GM23338 (cell line): ENCODE results near the gene RPL26. TPM values are rescaled to one million over a fixed set of nuclear protein-coding genes. Genes with fewer than 3 reads are reported as not detected.

Source experiments
- ATAC-seq: fragments of 200-7000 bp; cut with Tn5 transposase; 3 replicates; pipeline ENCODE4 v1.9.1; 2020
- DNase-seq: peaks from one replicate; pipeline ENCODE4 v3.0.0-alpha.2; 2015; ENCODE audit warnings: low spot score
- H2AFZ ChIP-seq: fragments of 200-600 bp; sonication (generic); 2 replicates; pipeline ENCODE4 v1.8.0; 2016; ENCODE audit warnings: antibody characterized with exemption, mild to moderate bottlenecking, moderate library complexity
- H3F3A ChIP-seq: fragments of 200-600 bp; sonication (generic); replicated peaks from 2 replicates; pipeline ENCODE4 v1.8.0; 2017; ENCODE audit warnings: antibody characterized with exemption, mixed run types, low read depth
- H3K27ac ChIP-seq: fragments of 200-600 bp; sonication (generic); 2 replicates; pipeline ENCODE4 v1.6.1; 2016; ENCODE audit warnings: low read depth
- H3K27me3 ChIP-seq: fragments of 200-600 bp; sonication (generic); 2 replicates; pipeline ENCODE4 v1.8.0; 2016; ENCODE audit warnings: mild to moderate bottlenecking, mixed run types, moderate library complexity; ENCODE audit not compliant: insufficient read depth
- H3K36me3 ChIP-seq: fragments of 200-600 bp; sonication (generic); 2 replicates; pipeline ENCODE4 v1.8.0; 2016; ENCODE audit warnings: mild to moderate bottlenecking; ENCODE audit not compliant: insufficient read depth
- H3K4me1 ChIP-seq: fragments of 200-600 bp; sonication (generic); 2 replicates; pipeline ENCODE4 v1.8.0; 2016; ENCODE audit warnings: mild to moderate bottlenecking, moderate library complexity; ENCODE audit not compliant: insufficient read depth
- H3K4me2 ChIP-seq: fragments of 200-600 bp; sonication (generic); 2 replicates; pipeline ENCODE4 v1.7.1; 2017; ENCODE audit warnings: mixed run types
- H3K4me3 ChIP-seq: fragments of 200-600 bp; sonication (generic); 2 replicates; pipeline ENCODE4 v1.6.1; 2016; ENCODE audit warnings: mixed run types
- H3K79me2 ChIP-seq: fragments of 200-600 bp; sonication (generic); replicated peaks from 2 replicates; pipeline ENCODE4 v1.8.0; 2017; ENCODE audit warnings: mild to moderate bottlenecking; ENCODE audit not compliant: insufficient read depth
- H3K9me2 ChIP-seq: fragments of 200-600 bp; sonication (generic); 2 replicates; pipeline ENCODE4 v1.8.0; 2017; ENCODE audit not compliant: insufficient read depth
- H4K20me1 ChIP-seq: fragments of 200-600 bp; sonication (generic); replicated peaks from 2 replicates; pipeline ENCODE4 v1.8.0; 2017; ENCODE audit warnings: mild to moderate bottlenecking; ENCODE audit not compliant: insufficient read depth
- H3K27ac Mint-ChIP-seq: 2 replicates; pipeline ENCODE4 v1.8.0; 2020; ENCODE audit warnings: inconsistent platforms, mild to moderate bottlenecking, moderate library complexity, mixed read lengths
- H3K27me3 Mint-ChIP-seq: 3 replicates; pipeline ENCODE4 v1.8.0; 2022; ENCODE audit warnings: low read depth, mild to moderate bottlenecking, moderate library complexity, mixed read lengths, inconsistent platforms; ENCODE audit not compliant: insufficient read depth, poor library complexity
- H3K36me3 Mint-ChIP-seq: 3 replicates; pipeline ENCODE4 v1.8.0; 2021; ENCODE audit warnings: low read depth, mild to moderate bottlenecking, inconsistent platforms, moderate library complexity, mixed read lengths
- H3K4me1 Mint-ChIP-seq: 3 replicates; pipeline ENCODE4 v1.8.0; 2020; ENCODE audit warnings: mild to moderate bottlenecking, inconsistent platforms, mixed read lengths
- H3K4me3 Mint-ChIP-seq: 3 replicates; pipeline ENCODE4 v1.8.0; 2021; ENCODE audit warnings: moderate library complexity, mild to moderate bottlenecking, inconsistent platforms, mixed read lengths
- H3K9me3 Mint-ChIP-seq: 3 replicates; pipeline ENCODE4 v1.8.0; 2020; ENCODE audit warnings: moderate library complexity, mild to moderate bottlenecking, inconsistent platforms, mixed read lengths
- CREB1 ChIP-seq: fragments of 250-450 bp; sonication (Bioruptor Pico); IDR thresholded peaks from 2 replicates; pipeline ENCODE4 v1.5.0; 2020; ENCODE audit warnings: low read depth, mild to moderate bottlenecking, moderate library complexity
- ETS1 ChIP-seq: IDR thresholded peaks from 2 replicates; pipeline ENCODE4 v1.6.1; 2016; ENCODE audit warnings: antibody characterized with exemption
- EZH2phosphoT487 ChIP-seq: fragments of 200-600 bp; sonication (generic); IDR thresholded peaks from one replicate; pipeline ENCODE4 v1.8.1; 2018; ENCODE audit warnings: antibody characterized with exemption; ENCODE audit not compliant: unreplicated experiment
- JUNB ChIP-seq: IDR thresholded peaks from one replicate; pipeline ENCODE4 v1.6.1; 2016; ENCODE audit warnings: antibody characterized with exemption; ENCODE audit not compliant: unreplicated experiment
- NANOG ChIP-seq: IDR thresholded peaks from 2 replicates; pipeline ENCODE4 v1.6.1; 2016; ENCODE audit warnings: antibody characterized with exemption, borderline replicate concordance
- POLR2AphosphoS5 ChIP-seq: IDR thresholded peaks from 2 replicates; pipeline ENCODE4 v1.6.1; 2016; ENCODE audit warnings: antibody characterized with exemption, low read depth
- REST ChIP-seq: IDR thresholded peaks from one replicate; pipeline ENCODE4 v1.6.1; 2018; ENCODE audit warnings: antibody characterized with exemption; ENCODE audit not compliant: unreplicated experiment
- ZNF331 ChIP-seq: fragments of 250-450 bp; sonication (Bioruptor Pico); IDR thresholded peaks from 2 replicates; pipeline ENCODE4 v1.5.0; 2020; ENCODE audit warnings: low read depth, mild to moderate bottlenecking, moderate library complexity
- ZNF462 ChIP-seq: fragments of 250-450 bp; sonication (Bioruptor Pico); IDR thresholded peaks from 2 replicates; pipeline ENCODE4 v1.5.0; 2020; ENCODE audit warnings: mild to moderate bottlenecking, moderate library complexity
- polyA plus RNA-seq: library from polyadenylated mRNA; unstranded; fragments of >200 nt; fragmentation: Nextera tagmentation; extraction: Ambion mirVana; gene quantifications from 2 replicates; pipeline ENCODE4 v1.2.1, GENCODE V29; 2016
- total RNA-seq: library from RNA; depleted of rRNA; stranded (reverse); fragments of >200 nt; shearing (Covaris generic); gene quantifications from 2 replicates; pipeline ENCODE4 v1.2.3, GENCODE V29; 2014

RPL26 gene
- total and polyA plus RNA-seq, 2 experiments from 2014 or later = 2,274 to 3,158 TPM

- peak overlapping the region; percentile 50 for H2AFZ ChIP-seq
- DNase-seq = no peak
- peaks cover 6% of the 10 kb centered on the region for H3K4me1 Mint-ChIP-seq
- H3K79me2 ChIP-seq = no peaks in the 10 kb centered on the region
- no peak overlapping the region for H3K4me3 ChIP-seq
- no peak overlapping the region for H3K27ac ChIP-seq
- TF ChIP-seq CREB1 (CRISPR knock-in tag) (no peak), EZH2phosphoT487 (no peak), NANOG (no peak), REST (no peak), JUNB (no peak), POLR2AphosphoS5 (no peak), ZNF462 (no peak), ETS1 (no peak), ZNF331 (CRISPR knock-in tag) (no peak)
- no peaks in the 10 kb centered on the region for H4K20me1 ChIP-seq
- H3K9me2 ChIP-seq = no peaks in the 10 kb centered on the region
- peaks cover 9% of the 10 kb centered on the region; the same call in 1 of the 2 replicates for H3K4me1 ChIP-seq
- no peak overlapping the region for H3K27ac Mint-ChIP-seq
- H3K27me3 Mint-ChIP-seq = peaks cover 16% of the 10 kb centered on the region
- H3K36me3 ChIP-seq = no peaks in the 10 kb centered on the region
- H3K4me3 Mint-ChIP-seq = no peak overlapping the region
- no peak overlapping the region for H3K4me2 ChIP-seq
- no peak for ATAC-seq
- no peaks in the 10 kb centered on the region for H3F3A ChIP-seq
- no peaks in the 10 kb centered on the region for H3K27me3 ChIP-seq
- no peaks in the 10 kb centered on the region for H3K9me3 Mint-ChIP-seq
- no peaks in the 10 kb centered on the region for H3K36me3 Mint-ChIP-seq
Measured at GRCh38 chr17:8410883-8411238, 27.9 kb upstream of the RPL26 start.
